DMS153 treated with DMSO at 0.1 percent for 48 hours (cell line): ENCODE results near the gene PPP2R3B.
"Not testable (repeated sequence)": the region's sequence is repeated elsewhere in the genome, so short reads cannot be mapped to it uniquely, and the experiment has no call there.

Experiments
- DNase-seq: peaks from one replicate; lab custom pipeline; 2025; ENCODE audit not compliant: unreplicated experiment; lab: John Stamatoyannopoulos, UW

The PPP2R3B gene

DNA sequence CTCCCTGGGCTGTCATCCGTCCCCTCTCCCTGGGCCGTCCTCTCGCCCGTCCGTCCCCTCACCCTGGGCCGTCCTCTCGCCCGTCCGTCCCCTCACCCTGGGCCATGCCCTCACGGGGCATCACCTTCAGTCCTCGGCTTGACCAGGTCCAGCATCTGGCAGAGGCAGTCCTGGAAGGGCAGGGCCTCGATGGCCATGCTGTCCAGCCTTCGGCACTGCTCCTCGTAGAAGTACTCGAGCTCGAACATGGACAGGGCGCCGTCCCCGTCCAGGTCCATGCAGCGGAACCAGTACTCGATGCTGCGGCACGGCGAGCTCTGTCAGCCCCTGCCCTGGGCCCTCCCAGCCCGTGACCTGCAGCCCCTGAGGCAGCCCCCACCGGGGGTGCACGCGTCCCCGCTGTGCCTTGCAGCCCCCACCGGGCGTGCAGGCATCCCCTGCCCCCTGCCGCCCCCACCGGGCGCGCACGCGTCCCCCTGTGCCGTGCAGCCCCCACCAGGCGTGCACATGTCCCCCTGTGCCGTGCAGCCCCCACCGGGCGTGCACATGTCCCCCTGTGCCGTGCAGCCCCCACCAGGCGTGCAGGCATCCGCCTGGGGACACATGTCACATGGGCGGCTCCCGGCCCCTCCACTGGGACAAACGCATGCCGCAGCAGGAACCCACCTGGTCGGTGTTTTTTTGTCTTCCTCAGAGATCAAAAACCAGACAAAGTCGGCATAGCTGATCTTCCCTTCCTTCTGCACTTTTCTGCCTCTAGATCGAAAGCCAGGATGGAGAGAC lies 45.9 kb downstream of the PPP2R3B start:
- DNase-seq = no peak

DNA sequence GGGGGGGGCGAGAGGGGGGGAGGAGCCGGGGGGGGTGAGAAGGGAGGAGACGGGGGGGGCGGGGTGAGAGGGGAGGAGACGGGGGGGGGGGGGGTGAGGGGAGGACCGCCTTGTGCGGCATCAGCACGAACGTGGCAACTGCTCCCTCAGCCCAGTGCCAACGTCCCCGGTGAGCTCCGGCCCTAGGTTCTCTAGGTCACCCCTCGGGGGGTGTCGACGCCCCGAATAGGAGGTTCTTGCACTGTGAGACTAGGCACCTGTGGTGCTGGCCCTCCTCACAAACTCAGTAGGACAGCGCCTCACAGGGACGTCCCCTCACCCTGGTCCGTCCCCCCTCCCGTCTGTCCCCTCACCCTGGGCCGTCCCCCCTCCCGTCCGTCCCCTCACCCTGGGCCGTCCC lies 46.6 kb downstream of the PPP2R3B start:
- DNase-seq = no peak

DNA sequence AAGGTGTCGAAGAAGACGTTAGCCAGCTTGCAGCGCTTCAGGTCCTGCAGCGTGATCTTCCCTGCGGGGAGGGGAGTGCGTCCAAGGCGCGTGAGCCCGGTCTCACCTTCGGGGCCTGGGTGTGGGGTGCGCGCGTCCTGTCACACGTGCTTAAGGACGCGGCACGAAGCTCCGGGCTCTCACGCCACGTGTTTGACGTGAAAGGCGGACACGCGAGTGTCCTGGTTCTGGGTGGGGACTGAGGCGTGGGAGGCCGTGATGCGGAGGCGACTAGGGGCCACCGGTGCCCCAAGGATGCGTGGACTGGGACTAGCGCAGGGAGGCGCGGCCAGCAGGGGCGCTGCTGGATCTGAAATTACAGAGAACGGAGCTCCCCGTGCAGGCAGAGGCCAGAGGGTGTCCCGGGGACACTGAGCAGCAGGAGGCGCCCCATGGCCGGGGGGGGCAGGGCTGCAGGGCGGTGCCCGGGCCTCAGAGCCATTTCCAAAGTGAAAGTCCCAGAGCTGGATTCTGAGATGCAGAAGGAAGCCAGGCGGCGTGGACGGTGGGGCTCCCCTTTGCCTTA lies 47.8 kb downstream of the PPP2R3B start:
- DNase-seq = no peak

DNA sequence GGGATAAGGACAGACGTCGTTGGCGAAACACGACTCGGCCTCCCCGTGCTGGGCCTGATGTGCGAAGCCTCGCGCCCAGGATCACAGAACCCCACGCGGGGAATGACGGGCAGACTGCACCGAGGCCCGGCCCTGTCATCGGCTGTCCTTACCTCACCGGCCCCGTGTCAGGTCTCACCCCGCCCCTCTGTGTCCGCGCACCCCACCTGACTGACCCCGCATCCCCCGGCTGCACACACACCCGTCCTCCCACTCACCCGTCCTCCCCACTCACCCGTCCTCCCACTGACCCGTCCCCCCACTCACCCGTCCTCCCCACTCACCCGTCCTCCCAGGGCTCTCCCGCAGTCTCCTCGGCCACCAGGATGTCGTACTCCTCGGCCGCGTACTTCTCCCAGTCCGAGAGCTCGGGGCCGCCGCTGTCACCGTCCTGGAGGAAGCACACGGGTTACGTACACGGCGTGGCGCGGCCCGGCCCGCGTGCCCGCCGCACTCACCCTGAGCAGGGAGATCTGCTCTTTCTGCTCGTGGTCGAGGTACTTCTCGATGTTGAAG lies 48.3 kb downstream of the PPP2R3B start:
- DNase-seq = no peak

DNA sequence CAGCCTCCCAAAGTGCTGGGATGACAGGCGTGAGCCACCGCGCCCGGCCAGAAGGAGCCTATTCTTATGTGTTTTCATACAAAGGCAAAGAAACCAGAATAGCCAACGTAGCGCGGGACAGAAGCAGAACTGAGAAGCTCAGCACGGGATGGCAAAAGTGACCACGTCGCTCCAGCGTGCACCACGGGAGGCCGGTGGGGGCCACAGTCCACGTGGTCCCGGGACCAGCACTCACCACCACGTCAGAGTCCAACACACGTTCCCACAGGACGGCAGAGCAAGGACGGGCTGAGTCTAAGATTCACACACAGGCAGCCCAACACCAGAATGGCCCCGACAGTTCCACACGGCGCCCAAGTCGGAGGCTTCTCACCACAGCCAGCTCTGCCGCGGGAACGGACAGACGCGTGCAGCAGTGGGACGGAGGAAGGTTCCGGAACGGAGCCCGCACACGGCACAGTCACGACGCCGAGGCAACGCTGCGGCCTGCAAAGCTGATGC lies 49.3 kb downstream of the PPP2R3B start:
- DNase-seq = no peak

DNA sequence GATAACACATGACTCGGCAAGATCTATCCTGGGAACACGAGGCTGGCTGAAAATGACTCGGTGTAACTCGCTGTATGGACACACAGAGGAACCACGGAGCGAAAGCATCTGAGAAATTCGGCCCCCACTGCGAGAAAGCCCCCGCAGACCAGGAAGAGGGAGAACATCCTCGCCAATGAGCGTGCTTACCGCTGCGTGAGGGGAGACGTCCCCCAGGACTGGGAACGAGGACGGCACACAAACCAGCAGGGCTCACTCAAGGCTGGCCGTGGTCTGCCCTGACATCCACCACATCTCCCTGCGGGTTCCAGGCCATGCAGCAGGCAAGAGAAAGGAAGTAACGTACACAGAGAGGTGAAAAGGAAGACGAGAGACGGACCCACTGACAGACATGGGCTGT lies 50.5 kb downstream of the PPP2R3B start:
- DNase-seq = no peak

DNA sequence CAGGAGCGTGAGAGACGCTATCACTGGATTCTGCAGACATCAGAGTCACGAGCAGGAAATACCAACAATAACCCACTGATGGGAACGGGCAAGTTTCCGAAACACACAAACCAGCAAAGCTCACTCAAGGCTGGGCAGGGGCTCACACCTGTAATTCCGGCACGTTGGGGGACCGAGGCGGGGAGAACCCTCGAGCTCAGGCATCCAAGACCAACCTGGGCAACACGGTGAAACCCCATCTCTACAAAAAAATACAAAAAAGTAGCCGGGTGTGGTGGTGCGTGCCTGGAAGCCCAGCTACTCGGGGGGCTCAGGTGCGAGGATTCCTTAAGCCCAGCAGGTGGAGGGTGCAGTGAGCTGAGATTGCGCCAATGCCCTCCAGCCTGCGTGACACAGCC lies 51.0 kb downstream of the PPP2R3B start:
- no peak for DNase-seq

DNA sequence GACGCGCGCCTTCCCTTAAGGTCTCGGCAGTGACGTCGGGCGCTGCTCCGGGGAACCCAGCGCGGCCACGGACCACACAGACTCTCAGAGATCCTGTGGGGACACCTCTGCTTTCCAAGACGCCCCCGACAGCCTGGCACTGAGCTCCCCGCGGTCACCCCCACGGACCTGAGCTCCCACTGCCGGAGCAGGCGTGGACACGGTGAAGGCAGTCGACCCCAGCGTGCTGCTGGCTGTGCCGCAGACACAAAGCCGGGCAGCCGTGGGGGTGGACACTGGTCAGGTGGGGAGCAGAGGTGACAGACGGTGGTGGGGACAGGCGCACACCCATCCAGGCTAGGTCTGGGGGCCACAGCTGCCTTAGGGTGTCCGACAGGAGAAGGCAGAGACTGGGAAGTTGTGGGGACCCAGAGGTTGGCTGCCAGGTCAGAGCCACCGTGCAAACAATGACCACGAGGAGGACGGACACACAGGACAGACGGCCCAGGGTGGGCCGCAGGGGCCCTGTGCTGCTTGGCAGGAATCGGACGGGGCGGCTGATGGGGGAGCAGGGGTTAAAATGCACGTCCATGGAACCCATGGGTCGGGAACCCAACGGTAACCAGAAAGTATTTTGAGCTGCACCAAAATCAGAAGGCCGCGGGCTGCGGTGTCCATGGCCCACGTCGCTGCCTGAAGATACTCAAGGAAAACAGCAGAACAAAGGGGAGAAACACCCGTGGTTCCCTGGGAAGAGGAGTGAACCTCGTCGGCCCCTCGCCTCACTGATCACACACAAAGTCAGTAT lies 51.5 kb downstream of the PPP2R3B start:
- DNase-seq = no peak

DNA sequence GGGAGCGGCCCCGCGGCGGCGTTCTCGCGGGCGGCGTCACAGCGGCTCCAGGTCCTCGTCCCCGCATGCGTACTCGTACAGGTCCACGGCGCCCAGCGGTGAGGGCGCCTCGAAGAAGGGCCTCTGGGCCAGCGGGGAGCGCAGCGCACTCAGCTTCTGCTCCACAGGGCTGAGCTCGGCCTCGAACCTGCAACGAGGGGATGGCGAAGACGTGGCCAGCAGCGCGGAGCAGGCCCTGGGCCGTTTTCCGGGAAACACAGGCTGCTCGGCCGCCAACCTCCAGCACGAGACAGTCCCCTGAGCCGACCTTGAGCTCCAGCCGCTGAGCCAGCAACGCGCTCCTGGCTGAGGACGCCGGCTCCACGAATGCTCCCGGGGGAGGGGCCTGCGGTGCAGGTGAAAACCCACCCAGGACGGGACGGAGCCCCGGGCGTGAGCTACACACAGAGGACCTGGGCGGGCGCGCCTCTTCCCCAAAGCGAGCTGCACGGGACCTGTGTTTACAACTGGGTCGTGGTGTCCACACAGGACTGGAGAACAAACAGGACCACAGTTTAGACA lies 52.3 kb downstream of the PPP2R3B start:
- DNase-seq = no peak

DNA sequence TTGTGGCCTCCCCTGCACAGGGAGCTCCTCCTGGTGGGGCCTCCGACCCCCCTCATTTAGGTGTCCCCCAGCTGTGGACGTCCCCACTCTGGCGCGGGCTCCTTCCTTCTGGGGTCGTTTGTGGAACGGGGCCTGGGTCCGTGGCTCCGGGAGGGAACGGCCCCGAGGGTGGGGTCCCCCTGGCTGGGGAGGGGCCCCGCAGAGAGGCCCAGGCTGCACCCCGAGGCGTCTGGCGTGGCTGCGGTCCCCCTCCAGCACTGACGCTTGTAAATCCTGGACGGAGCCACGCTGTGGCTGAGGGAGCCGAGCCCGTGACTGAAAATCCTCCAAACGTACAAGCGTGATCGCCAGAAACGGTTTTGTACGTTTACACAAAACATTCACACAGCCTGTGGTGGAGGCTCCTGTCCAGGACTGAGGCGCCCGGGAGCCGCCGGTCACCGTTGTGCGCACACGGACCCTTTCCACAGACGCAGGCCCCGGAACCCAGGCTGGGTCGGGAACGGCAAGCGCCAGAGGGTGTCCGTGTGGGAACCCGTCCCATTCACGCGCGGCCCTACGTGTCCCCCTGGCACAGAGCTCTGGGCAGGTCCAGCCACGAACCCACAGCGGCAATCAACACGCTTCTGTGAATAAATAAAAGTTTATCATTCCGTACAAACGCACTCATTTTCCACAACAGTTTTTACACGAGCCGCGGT lies 52.9 kb downstream of the PPP2R3B start:
- DNase-seq = no peak

DNA sequence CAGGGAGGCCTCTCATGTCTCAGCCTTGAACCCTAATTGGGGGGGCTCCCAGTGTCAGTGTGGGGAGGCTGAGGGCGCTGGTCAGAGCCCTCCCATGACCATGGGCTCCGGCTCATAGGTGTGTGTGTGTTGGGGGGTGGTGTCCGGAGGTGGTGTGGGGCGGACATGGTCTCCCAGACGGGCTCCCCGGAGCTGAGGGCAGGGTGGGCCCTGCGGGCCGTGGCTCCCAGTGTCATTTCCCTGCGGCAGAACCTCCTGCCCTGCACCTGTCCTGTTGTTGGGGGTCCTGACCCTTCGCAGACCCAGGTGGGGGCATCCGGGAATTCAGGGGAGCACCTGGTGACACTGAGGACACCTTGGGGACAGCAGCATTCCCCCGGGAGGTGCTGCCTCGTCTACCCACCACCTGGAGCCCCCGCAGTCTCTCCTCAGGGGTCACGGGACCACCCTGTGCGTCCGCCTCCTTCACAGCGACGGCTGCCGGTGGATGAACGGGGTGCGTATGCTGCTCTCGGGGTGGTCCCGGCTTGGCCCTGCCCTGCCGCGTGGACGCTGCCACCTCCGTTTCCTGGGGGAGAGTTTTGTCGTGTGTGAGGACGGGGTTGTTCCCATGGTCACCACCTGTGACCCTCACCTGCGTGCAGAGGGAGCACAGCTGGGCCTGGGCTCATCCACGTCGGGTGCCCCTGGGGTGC lies 53.6 kb downstream of the PPP2R3B start:
- no peak for DNase-seq

DNA sequence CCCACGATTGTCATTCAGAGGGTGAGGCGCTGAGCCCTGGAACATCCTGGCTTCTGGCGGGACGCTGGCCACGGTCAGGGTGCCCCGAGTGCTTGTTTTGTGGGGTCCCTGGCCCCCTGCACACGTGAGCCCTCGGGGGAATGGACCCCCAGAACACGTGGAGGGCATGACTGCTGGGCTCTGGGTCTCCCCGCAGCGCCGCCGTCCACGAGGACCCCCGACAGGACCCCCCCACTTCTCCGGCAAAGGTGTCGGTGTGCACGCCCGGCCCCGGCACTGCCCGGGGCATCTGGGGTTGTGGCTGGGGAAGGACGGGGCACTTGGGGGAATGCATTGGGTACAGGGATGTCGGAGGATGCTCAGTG lies 54.2 kb downstream of the PPP2R3B start:
- no peak for DNase-seq

DNA sequence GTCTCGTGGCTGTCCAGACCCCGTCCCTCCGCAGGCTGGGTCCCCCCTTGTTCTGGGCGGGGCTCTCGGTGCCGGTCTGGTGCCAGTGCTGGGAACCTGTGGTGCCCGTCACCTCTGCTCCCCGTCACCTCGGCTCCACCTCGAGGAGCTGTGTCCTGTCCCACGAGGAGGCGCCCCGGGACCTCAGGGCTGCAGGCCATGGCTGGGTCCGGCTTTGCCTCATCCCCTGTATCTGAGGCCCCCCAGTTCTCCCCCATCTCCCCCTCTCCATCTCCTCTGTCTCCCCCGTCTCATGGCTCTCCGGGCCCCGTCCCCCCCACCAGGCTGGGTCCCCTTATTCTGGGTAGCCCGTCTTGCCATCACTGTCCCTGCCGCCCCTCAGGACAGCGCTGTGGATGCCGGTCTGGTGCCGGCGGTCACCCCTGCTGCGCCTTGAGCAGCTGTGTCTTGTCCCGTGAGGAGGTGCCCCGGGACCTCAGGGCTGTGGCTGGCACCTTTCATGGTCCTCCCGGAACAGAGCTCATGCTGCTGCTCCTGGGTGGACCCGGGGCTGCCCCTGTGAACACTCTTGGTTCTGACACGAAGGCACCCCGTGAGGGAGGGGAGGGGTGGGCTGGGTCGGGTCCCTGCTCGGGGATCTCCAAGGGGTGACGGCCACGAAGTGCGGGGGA lies 54.7 kb downstream of the PPP2R3B start:
- DNase-seq = no peak

DNA sequence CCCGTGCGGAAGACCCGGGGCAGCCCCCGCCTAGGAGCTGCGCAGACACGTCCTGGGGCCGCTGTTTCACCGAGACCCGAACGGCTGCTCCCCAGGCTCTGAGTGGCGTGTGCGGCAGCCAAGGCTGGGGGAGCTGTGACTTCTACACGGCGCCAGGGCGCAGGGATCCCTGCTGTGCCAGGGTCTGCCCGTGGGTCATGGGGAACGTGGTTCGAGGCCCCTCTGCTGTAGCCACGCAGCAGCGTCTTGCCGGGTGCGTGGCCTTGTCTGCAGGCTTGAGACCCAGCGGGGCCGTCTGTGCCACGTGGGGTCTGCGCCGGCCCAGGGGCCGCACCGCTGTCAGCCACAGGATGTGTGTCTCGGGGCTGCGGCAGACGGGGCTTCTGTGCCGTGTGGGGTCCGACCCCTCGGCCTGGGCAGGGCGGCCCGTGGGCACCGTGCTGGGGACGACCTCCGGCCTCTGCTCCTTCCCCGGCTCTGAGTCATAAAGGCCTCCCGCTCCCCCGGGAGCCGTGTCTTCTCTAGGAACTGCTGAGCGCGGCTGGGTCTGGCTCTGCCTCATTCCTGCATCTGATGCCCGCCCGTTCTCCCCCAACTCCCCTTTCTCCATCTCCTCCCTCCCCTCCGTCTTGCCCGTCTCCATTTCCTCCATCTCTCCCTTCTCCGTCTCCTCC lies 55.4 kb downstream of the PPP2R3B start:
- DNase-seq = no peak

DNA sequence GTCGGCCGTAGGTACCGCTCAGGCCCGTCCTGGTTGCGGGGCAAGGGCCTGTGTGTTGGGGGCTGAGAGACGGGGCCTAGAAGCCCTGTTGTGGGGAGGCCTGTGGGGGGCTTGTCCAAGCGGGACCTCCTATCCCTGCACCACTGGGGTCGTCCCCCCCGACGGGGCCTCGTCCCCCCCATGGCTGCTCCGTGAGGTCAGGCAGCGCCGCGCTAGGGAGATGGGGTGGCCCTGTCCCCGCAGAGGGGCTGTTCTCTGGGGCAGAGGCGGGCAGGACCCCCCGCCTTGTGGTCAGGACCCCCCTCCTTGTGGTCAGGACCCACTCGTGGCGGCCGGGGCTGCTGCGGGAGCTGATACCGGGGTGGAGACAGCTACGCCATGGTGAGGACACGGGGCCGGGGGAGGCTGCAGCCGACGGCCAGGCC lies 56.0 kb downstream of the PPP2R3B start:
- no peak for DNase-seq

DNA sequence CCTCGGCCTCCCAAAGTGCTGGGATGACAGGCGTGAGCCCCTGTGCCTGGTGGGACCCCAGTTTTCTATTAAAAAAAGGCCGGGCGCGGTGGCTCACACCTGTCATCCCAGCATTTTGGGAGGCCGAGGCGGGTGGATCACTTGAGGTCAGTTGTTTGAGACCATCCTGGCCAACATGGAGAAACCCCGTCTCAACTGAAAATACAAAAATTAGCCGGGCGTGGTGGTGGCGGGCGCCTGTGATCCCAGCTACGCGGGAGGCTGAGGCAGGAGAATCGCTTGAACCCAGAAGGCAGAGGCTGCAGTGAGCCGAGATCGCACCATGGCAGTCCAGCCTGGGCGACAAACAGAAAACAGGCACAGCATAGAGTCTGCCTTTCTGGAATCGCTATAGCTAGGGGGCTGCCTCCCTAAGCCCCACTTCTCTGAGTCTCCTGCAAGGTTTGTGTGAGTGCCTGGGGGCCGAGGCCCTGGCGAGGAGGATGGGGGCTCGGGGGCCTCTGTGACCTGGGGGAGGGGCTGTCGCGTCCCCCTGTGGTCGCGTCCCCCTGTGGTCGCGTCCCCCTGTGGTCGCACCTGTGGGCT lies 56.5 kb downstream of the PPP2R3B start:
- DNase-seq = not testable (repeated sequence)

DNA sequence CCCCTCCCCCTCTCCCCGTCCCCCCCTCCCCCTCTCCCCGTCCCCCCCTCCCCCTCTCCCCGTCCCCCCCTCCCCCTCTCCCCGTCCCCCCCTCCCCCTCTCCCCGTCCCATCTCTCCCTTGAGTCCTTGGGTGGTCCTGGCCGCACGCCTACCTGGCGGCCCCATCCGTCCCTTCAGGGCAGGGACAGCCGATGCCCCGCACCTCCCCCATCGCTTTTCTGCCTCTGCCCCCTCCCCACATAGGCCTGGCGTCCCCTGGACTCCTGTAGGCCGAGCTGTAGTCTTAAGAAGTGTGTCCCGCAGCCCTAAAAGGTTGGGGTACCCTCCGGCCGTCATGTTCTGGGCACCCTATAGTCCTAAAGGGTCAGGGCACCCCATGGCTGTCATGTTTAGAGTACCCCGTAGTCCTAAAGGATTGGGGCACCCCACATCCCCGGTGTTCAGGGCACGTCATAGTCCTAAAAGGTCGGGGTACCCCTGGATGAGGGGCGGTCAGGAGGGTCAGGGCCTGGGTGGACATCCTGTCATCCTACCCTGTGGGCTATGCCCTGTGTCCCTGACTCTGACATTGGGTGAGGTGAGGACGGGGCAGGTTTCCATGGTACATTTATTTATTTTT lies 57.3 kb downstream of the PPP2R3B start:
- DNase-seq = no peak

DNA sequence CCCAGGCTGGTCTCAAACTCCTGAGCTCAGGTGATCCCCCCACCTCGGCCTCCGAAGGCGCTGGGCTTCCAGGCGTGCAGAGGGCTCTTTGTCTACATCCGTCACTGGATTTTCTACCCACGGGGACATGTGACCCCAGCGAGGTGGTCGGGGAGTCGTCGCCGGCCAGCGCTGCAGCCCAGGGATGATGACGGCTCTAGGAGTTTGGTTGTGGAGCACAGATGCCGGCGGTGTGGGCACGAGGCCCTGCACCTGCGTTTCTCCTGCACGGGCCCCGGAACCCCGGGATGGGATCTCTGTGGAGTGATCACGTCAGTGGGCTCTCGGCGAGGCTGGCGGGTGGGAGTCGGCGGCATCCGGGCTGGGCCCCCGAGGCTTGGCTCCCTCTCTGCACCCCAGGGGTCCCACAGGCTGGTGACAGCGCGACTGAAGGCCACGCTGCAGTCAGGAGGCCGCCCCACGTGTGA lies 59.0 kb downstream of the PPP2R3B start:
- DNase-seq = no peak
